HepG2 (cell line): ENCODE measurements around the gene VWA7. TPM values are rescaled to one million over a fixed set of nuclear protein-coding genes. Genes with fewer than 3 reads are reported as not detected.

ENCODE experiments used
- EP300 ChIP-seq, 3 experiments: sonication (generic) in 1 of 3; formaldehyde crosslinking in 1 of 3; IDR thresholded peaks; 2 replicates each; pipeline versions ENCODE4 v1.5.1 to v1.6.1; 2011 to 2020; ENCODE audit warnings: low read depth in 2 of 3, low read length in 2 of 3, borderline replicate concordance in 1 of 3, improper control_type of control experiment in 1 of 3, mild to moderate bottlenecking in 1 of 3, missing genetic modification reagents in 1 of 3, moderate library complexity in 1 of 3
- FIP1L1 ChIP-seq: fragments of 200-400 bp; formaldehyde crosslinking; IDR thresholded peaks from 2 replicates; pipeline ENCODE4 v1.6.1; 2018; ENCODE audit warnings: low read depth, mild to moderate bottlenecking, low read length, moderate library complexity, borderline replicate concordance; ENCODE audit not compliant: insufficient read depth
- ISX ChIP-seq: sonication (generic); formaldehyde crosslinking; conservative IDR thresholded peaks from 2 replicates; pipeline ENCODE4 v1.5.0; 2020; ENCODE audit warnings: missing genetic modification reagents
- KAT8 ChIP-seq: IDR thresholded peaks from 2 replicates; pipeline ENCODE4 v1.6.1; 2016; ENCODE audit warnings: missing genetic modification reagents, missing compliant biosample characterization
- MED8 ChIP-seq: sonication (generic); formaldehyde crosslinking; IDR thresholded peaks from 2 replicates; pipeline ENCODE4 v1.8.1; 2023; ENCODE audit warnings: mild to moderate bottlenecking, missing genetic modification reagents; ENCODE audit not compliant: insufficient replicate concordance
- MEIS2 ChIP-seq: sonication (generic); formaldehyde crosslinking; IDR thresholded peaks from 2 replicates; pipeline ENCODE4 v1.9.0; 2021; ENCODE audit warnings: mild to moderate bottlenecking, missing genetic modification reagents
- MIER3 ChIP-seq: IDR thresholded peaks from 2 replicates; pipeline ENCODE4 v1.6.1; 2016; ENCODE audit warnings: missing compliant biosample characterization, borderline replicate concordance
- MTERF4 ChIP-seq: sonication (generic); formaldehyde crosslinking; IDR thresholded peaks from 2 replicates; pipeline ENCODE4 v1.8.0; 2023; ENCODE audit warnings: mild to moderate bottlenecking, missing genetic modification reagents
- NFIB ChIP-seq: sonication (generic); formaldehyde crosslinking; IDR thresholded peaks from 2 replicates; pipeline ENCODE4 v1.9.0; 2021; ENCODE audit warnings: missing genetic modification reagents, mild to moderate bottlenecking, borderline replicate concordance
- NONO ChIP-seq, 2 experiments: fragments of 450-650 bp in 1 of 2; sonication (generic) in 1 of 2; formaldehyde crosslinking in 1 of 2; IDR thresholded peaks in 1 of 2; conservative IDR thresholded peaks in 1 of 2; 2 replicates each; pipeline versions ENCODE4 v1.6.1 to v1.8.0; 2017 to 2022; ENCODE audit warnings: mild to moderate bottlenecking in 1 of 2, missing genetic modification reagents in 1 of 2, moderate library complexity in 1 of 2
- PRMT3 ChIP-seq: sonication (generic); formaldehyde crosslinking; IDR thresholded peaks from 2 replicates; pipeline ENCODE4 v1.8.1; 2022; ENCODE audit warnings: low read depth, mild to moderate bottlenecking, moderate library complexity, missing genetic modification reagents, borderline replicate concordance
- RARG ChIP-seq: sonication (generic); formaldehyde crosslinking; IDR thresholded peaks from 2 replicates; pipeline ENCODE4 v1.4.0; 2020; ENCODE audit warnings: low read depth, mild to moderate bottlenecking, missing genetic modification reagents
- RCOR2 ChIP-seq: IDR thresholded peaks from 2 replicates; pipeline ENCODE4 v1.6.1; 2016; ENCODE audit warnings: missing biosample characterization, missing genetic modification reagents
- YEATS4 ChIP-seq: sonication (generic); formaldehyde crosslinking; IDR thresholded peaks from 2 replicates; pipeline ENCODE4 v1.4.0; 2020; ENCODE audit warnings: missing genetic modification reagents, borderline replicate concordance
- ZNF280D ChIP-seq: sonication (generic); formaldehyde crosslinking; IDR thresholded peaks from 2 replicates; pipeline ENCODE4 v1.5.1; 2020; ENCODE audit warnings: mild to moderate bottlenecking, missing genetic modification reagents
- ZNF343 ChIP-seq: sonication (generic); formaldehyde crosslinking; IDR thresholded peaks from 2 replicates; pipeline ENCODE4 v1.4.0; 2020; ENCODE audit warnings: mild to moderate bottlenecking, missing genetic modification reagents
- ZNF598 ChIP-seq: sonication (generic); formaldehyde crosslinking; IDR thresholded peaks from 2 replicates; pipeline ENCODE4 v1.5.1; 2020; ENCODE audit warnings: mild to moderate bottlenecking, missing genetic modification reagents, borderline replicate concordance
- polyA plus RNA-seq, 8 experiments: library from polyadenylated mRNA; depleted of rRNA in 3 of 8; stranded (reverse) in 7 of 8; unstranded in 1 of 8; fragments of >200 nt; fragmentation: Illumina TruSeq in 4 of 8; extraction: Trizol in 4 of 8; gene quantifications; 2 replicates each; pipeline versions ENCODE4 v1.2.1 to v1.2.3, GENCODE V29; 2011 to 2016; ENCODE audit warnings: low read depth in 4 of 8, missing spikeins in 1 of 8, mixed read lengths in 1 of 8; ENCODE audit not compliant: insufficient read depth in 1 of 8
- total RNA-seq, 5 experiments: library from RNA; depleted of rRNA; stranded (reverse); fragments of >200 nt; fragmentation: Illumina TruSeq; extraction: Trizol; gene quantifications; 2 replicates each; pipeline ENCODE4 v1.2.3, GENCODE V29; 2016; ENCODE audit warnings: low read depth in 1 of 5
- TF ChIP-seq, protein P1 (sequence below): sonication (generic); formaldehyde crosslinking; IDR thresholded peaks from 2 replicates; pipeline ENCODE4 v1.4.0; 2020; ENCODE audit warnings: missing genetic modification reagents
- TF ChIP-seq, protein P2 (sequence below): sonication (generic); formaldehyde crosslinking; IDR thresholded peaks from 2 replicates; pipeline ENCODE4 v1.8.0; 2022; ENCODE audit warnings: mild to moderate bottlenecking, missing genetic modification reagents, borderline replicate concordance

VWA7 gene
- total and polyA plus RNA-seq, 2 of the 13 experiments (the other 11 are each of a cell fraction or from before 2014, with no cell fraction given): 0.86 to 3.3 TPM

DNA sequence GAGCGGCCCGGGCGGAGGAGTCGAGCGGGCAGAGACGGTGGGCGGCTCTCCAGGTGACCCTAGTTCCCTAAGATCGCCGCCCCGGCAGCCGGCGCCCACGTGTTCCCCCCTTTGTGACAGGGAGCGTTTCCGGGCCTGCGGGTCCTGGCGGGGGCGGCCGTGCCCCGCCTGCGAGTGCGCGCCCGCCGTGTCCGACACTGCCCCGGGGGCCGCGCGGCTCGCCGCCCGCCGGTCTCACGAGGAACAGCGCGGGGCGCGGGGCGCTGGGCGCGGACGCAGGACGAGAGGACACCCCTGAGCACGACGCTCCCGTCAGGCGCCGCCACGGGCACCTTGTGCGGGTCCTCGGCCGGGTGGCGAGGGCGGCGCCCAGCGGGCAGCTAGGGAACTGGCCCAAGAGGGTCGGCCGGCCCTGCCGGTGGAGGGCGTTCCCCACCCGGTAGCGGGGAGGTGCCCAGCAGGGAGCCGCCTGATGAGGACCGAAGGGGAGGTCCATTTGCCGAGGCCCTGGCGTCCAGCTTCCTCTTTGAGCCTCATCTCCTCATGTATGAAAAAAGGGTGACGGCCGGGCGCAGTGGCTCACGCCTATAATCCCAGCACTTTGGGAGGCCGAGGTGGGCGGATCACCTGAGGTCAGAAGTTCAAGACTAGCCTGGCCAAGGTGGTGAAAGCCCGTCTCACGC lies 18.6 kb upstream of the VWA7 start, which contains the start of gene VARS1 (continued):
- TF ChIP-seq, protein P1, sequence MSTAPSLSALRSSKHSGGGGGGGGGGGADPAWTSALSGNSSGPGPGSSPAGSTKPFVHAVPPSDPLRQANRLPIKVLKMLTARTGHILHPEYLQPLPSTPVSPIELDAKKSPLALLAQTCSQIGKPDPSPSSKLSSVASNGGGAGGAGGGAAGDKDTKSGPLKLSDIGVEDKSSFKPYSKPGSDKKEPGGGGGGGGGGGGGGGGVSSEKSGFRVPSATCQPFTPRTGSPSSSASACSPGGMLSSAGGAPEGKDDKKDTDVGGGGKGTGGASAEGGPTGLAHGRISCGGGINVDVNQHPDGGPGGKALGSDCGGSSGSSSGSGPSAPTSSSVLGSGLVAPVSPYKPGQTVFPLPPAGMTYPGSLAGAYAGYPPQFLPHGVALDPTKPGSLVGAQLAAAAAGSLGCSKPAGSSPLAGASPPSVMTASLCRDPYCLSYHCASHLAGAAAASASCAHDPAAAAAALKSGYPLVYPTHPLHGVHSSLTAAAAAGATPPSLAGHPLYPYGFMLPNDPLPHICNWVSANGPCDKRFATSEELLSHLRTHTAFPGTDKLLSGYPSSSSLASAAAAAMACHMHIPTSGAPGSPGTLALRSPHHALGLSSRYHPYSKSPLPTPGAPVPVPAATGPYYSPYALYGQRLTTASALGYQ (CRISPR knock-in tag): peak; percentile 77
- peak; percentile 47; the same call in 1 of the 2 replicates for TF ChIP-seq MIER3 (CRISPR knock-in tag)
- 0 out of 2 replicates have a peak, but pooled peaks have one; percentile 85 for TF ChIP-seq PRMT3 (CRISPR knock-in tag)
- TF ChIP-seq ZNF343: peak; percentile 70; the same call in 1 of the 2 replicates
- TF ChIP-seq FIP1L1: no peak
- TF ChIP-seq ZNF280D (CRISPR knock-in tag): peak; percentile 45
- TF ChIP-seq MTERF4 (CRISPR knock-in tag): peak; percentile 64; the same call in 1 of the 2 replicates
- TF ChIP-seq YEATS4 (CRISPR knock-in tag): peak; percentile 99
- 0 out of 2 replicates have a peak, but pooled peaks have one; percentile 72 for TF ChIP-seq ISX (CRISPR knock-in tag)
- no peak for TF ChIP-seq EP300 (IDR thresholded peaks at IDR 0.05; ENCODE audit: low read depth in 2 of 2, low read length in 2 of 2)
- TF ChIP-seq EP300 (CRISPR knock-in tag; IDR thresholded peaks at IDR 0.05; ENCODE audit: borderline replicate concordance): no peak; the same call in 1 of the 2 replicates
- TF ChIP-seq, protein P2, sequence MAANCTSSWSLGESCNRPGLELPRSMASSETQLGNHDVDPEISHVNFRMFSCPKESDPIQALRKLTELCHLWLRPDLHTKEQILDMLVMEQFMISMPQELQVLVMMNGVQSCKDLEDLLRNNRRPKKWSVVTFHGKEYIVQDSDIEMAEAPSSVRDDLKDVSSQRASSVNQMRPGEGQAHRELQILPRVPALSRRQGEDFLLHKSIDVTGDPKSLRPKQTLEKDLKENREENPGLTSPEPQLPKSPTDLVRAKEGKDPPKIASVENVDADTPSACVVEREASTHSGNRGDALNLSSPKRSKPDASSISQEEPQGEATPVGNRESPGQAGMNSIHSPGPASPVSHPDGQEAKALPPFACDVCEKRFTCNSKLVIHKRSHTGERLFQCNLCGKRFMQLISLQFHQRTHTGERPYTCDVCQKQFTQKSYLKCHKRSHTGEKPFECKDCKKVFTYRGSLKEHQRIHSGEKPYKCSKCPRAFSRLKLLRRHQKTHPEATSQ (CRISPR knock-in tag): no peak
- TF ChIP-seq MED8 (CRISPR knock-in tag): peak; percentile 65
- peak; percentile 78; the same call in 1 of the 2 replicates for TF ChIP-seq RARG (CRISPR knock-in tag)
- no peak for TF ChIP-seq NONO (IDR thresholded peaks at IDR 0.05)
- peak; percentile 94 for TF ChIP-seq NONO (CRISPR knock-in tag; conservative IDR thresholded peaks at IDR 0.05)
- TF ChIP-seq RCOR2: peak; percentile 59; the same call in 1 of the 2 replicates
- TF ChIP-seq KAT8 (CRISPR knock-in tag): peak; percentile 81
- peak; percentile 88 for TF ChIP-seq MEIS2
- no peak for TF ChIP-seq NFIB (CRISPR knock-in tag)
- TF ChIP-seq ZNF598: peak; percentile 65; the same call in 1 of the 2 replicates
